Subcutaneous adipose tissue (tissue), 4 donors: ENCODE measurements around the gene PLAC8L1. TPM values are rescaled to one million over a fixed set of nuclear protein-coding genes. Genes with fewer than 3 reads are reported as not detected.

ENCODE experiments used
- total RNA-seq, 4 donors: library from RNA; depleted of rRNA; stranded (reverse); fragments of >200 nt; gene quantifications; one replicate each; pipeline ENCODE4 v1.1.0, GENCODE V29; 2016
- TF ChIP-seq, protein P1 (sequence below): fragments of 450-650 bp; IDR thresholded peaks from one replicate; pipeline ENCODE4 v1.5.1; 2016; ENCODE audit warnings: low read depth, mild to moderate bottlenecking, control low read depth, antibody characterized with exemption, moderate library complexity

Gene PLAC8L1
- total RNA-seq, 4 donors from 2014 or later: not detected

DNA sequence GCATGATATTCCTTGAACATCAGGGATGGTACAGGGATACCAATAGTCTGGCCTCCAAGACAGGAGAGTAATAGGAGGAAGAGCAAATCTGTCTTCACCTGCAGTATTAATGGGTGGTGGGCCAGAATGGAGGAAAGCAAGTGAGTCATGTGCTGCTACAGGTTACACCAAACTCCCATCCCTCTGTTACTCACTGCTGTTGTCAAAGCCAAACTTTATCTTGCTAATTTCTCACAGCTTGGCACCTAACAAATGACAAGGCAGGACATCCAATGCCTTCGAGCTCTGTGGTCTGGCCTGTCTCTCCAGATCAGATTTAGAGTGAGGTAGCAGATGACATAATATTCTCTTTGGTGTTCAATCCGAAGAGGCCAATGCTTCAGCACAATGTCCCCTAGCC, 26.8 kb downstream of the PLAC8L1 start:
- TF ChIP-seq, protein P1, sequence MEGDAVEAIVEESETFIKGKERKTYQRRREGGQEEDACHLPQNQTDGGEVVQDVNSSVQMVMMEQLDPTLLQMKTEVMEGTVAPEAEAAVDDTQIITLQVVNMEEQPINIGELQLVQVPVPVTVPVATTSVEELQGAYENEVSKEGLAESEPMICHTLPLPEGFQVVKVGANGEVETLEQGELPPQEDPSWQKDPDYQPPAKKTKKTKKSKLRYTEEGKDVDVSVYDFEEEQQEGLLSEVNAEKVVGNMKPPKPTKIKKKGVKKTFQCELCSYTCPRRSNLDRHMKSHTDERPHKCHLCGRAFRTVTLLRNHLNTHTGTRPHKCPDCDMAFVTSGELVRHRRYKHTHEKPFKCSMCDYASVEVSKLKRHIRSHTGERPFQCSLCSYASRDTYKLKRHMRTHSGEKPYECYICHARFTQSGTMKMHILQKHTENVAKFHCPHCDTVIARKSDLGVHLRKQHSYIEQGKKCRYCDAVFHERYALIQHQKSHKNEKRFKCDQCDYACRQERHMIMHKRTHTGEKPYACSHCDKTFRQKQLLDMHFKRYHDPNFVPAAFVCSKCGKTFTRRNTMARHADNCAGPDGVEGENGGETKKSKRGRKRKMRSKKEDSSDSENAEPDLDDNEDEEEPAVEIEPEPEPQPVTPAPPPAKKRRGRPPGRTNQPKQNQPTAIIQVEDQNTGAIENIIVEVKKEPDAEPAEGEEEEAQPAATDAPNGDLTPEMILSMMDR: no peak

DNA sequence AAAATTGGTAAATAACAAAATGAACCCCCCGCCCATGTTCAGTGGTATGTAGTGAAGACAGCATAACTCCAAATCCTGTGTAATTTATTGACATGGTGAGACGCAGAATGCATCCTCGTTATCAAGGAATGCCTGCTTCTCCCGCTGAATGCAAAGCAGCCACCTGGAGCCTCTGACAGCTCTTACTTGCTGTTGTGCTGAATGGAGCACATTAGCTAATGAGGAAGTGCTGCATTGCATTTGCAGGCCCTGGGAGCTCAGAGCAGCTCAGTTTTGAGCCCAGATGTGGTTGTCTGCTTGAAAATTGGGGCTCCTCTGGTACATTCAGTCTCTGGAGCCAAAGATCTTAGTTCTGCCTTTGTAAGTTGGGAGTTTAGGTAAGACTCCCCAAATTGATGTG, 28.9 kb downstream of the PLAC8L1 start:
- TF ChIP-seq, protein P1: no peak

DNA sequence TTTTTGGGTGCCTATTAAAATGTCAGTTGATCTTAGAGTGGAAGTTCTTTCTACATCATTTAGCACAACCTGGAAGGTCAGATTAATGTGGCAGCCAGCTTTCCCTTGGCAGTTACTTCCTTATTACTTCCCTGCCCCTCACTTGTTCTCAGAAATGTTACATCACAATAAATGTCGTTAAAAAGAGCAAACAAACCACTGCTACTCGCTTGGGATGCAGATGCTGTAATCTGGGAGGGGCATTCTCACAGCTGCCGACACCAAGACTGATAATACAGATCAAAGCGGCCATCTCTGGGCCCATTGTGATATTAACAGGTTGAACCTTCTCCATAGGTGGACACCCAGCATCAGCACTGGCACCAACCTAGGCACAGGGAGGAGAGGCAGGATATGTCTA, 29.3 kb downstream of the PLAC8L1 start:
- TF ChIP-seq, protein P1: no peak

DNA sequence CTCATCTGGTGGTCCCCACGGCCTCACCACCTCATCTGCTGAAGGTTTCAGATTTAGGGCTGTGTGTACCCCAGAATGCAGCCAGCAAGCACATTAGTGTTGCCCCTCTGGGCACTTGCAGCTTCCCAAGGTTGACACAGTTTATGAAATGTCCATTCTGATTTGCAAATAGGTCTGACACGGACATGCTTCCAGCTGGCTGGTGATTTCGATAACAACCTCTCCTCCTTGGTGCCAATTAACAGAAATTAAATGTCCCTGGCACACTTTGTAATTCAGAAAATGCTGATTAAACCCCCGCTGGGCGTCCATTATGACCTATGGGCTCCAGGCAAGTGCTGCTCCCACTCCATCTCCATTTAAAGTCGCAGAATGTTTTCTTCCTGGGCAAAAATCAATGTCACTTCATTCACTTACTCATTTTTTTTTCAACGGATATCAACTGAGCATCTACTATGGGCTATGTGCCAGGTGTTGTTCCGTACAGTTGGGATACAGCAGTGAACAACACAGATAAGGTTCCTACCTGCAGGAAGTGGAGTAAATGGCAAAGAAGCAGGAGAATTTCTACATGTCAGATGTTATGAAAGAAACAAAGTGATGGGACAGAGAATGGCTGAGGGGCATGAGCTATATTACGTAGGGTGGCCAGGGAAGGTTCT, 32.0 kb downstream of the PLAC8L1 start:
- TF ChIP-seq, protein P1: no peak

DNA sequence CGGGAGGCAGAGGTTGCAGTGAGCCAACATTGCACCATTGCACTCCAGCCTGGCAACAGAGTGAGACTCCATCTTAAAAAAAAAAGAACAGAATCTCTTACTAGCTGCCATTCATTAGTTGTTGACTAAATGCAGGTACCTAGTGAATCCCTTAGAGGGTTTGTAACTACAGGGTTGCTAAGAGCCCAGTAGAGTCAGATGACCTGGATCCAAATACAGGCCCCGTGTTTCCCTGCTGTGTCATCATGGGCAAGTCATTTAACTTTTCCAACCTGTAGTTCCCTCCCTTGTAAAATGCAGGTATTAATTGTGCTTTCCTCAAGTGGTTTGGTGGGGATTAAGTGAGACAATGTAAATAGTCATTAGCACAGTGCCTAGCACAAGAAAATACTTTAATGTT, 32.8 kb downstream of the PLAC8L1 start:
- TF ChIP-seq, protein P1: no peak

- TF ChIP-seq, protein P1: no peak
These were observed 34.2 kb downstream of the PLAC8L1 start for GRCh38 chr5:146071171-146071570.

DNA sequence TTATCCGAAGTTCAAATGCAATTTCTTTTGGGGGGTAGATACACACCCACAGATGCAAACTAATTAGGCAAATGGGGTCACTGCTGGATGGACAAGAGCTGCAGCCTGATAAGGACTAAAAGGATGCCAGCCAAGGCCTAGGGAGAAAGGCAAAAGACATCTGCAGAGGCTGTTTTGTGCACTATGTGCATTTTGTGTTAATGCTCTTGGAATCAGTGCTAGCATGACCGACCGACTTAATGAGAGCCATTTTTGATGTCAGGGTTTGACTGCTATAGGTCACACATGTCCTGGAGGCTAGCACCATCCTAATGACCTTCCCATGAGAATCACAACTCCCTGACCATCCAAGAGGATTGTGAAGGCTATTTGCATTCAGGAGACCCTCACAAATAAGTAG, 34.6 kb downstream of the PLAC8L1 start:
- TF ChIP-seq, protein P1: no peak
